ENCODE data around the gene DLX4. TPM values are rescaled to one million over a fixed set of nuclear protein-coding genes. Genes with fewer than 3 reads are reported as not detected.

Gene DLX4
- total RNA-seq, 1 donor from 2014 or later, result not detected

- no peak for FAIRE-seq
- peaks cover 78% of the 10 kb centered on the region for H3K27me3 Mint-ChIP-seq (ENCODE audit: low read depth, unreplicated experiment)
- no peak overlapping the region for H2AFZ ChIP-seq (ENCODE audit: low read depth, low read length)
Measured at GRCh38 chr17:49952209-49952911, 16.6 kb upstream of the DLX4 start.

GRCh38 chr17:49952912-49953497 lies 16.0 kb upstream of the DLX4 start:
- H3K4me3 ChIP-seq (ENCODE audit: insufficient read depth, low read depth, low read length), result no peak overlapping the region
- peaks cover 24% of the 10 kb centered on the region for H3K27me3 ChIP-seq (ENCODE audit: insufficient read depth, low read length)
- H2AFZ ChIP-seq (ENCODE audit: low read depth, low read length), result no peak overlapping the region
- H4K20me1 ChIP-seq (ENCODE audit: insufficient read depth, low read length), result peaks cover 7% of the 10 kb centered on the region
- Mint-ChIP-seq H3K9me3 (ENCODE audit: unreplicated experiment) (no peaks in the 10 kb centered on the region), H3K36me3 (ENCODE audit: low read depth, unreplicated experiment) (no peaks in the 10 kb centered on the region), H3K4me1 (ENCODE audit: low read depth, unreplicated experiment) (peaks cover 4% of the 10 kb centered on the region), H3K4me3 (ENCODE audit: unreplicated experiment) (no peak overlapping the region), H3K27me3 (ENCODE audit: low read depth, unreplicated experiment) (peaks cover 76% of the 10 kb centered on the region), H3K27ac (ENCODE audit: unreplicated experiment) (no peak overlapping the region)
- H3K9ac ChIP-seq (ENCODE audit: low read length), result no peak overlapping the region
- no peaks in the 10 kb centered on the region for H3K9me3 ChIP-seq (ENCODE audit: insufficient read depth, low read depth, low read length)
- no peaks in the 10 kb centered on the region for H3K36me3 ChIP-seq (ENCODE audit: insufficient read depth, low read length)
- FAIRE-seq, result no peak
- peaks cover 11% of the 10 kb centered on the region for H3K4me1 ChIP-seq (ENCODE audit: insufficient read depth, low read length)
- TF ChIP-seq CTCF (IDR thresholded peaks at IDR 0.05; ENCODE audit: insufficient read depth, low read depth, low read length) (no peak), EZH2 (IDR thresholded peaks at IDR 0.05; ENCODE audit: insufficient read depth, low read length) (no peak)
- no peaks in the 10 kb centered on the region for H3K79me2 ChIP-seq (ENCODE audit: insufficient read depth, low read length)
- H3K4me2 ChIP-seq (ENCODE audit: low read length), result peak overlapping the region; percentile 37
- no peak for DNase-seq (ENCODE audit: low read depth)
- no peak overlapping the region for H3K27ac ChIP-seq (ENCODE audit: low read depth, low read length)

More at GRCh38 chr17:49952209-49952911, 16.6 kb upstream of the DLX4 start:
- Mint-ChIP-seq H3K9me3 (ENCODE audit: unreplicated experiment) (no peaks in the 10 kb centered on the region), H3K27ac (ENCODE audit: unreplicated experiment) (no peak overlapping the region), H3K4me1 (ENCODE audit: low read depth, unreplicated experiment) (peaks cover 4% of the 10 kb centered on the region), H3K36me3 (ENCODE audit: low read depth, unreplicated experiment) (no peaks in the 10 kb centered on the region), H3K4me3 (ENCODE audit: unreplicated experiment) (no peak overlapping the region)
- H3K9me3 ChIP-seq (ENCODE audit: insufficient read depth, low read depth, low read length), result no peaks in the 10 kb centered on the region
- H3K4me3 ChIP-seq (ENCODE audit: insufficient read depth, low read depth, low read length), result no peak overlapping the region
- no peaks in the 10 kb centered on the region for H3K36me3 ChIP-seq (ENCODE audit: insufficient read depth, low read length)
- peaks cover 7% of the 10 kb centered on the region for H4K20me1 ChIP-seq (ENCODE audit: insufficient read depth, low read length)
- no peak overlapping the region for H3K27ac ChIP-seq (ENCODE audit: low read depth, low read length)
- H3K4me2 ChIP-seq (ENCODE audit: low read length), result peak overlapping the region; percentile 37
- peak; percentile 28 for DNase-seq (ENCODE audit: low read depth)
- TF ChIP-seq CTCF (IDR thresholded peaks at IDR 0.05; ENCODE audit: insufficient read depth, low read depth, low read length) (peak; percentile 81), EZH2 (IDR thresholded peaks at IDR 0.05; ENCODE audit: insufficient read depth, low read length) (no peak)
- no peak overlapping the region for H3K9ac ChIP-seq (ENCODE audit: low read length)
- peaks cover 22% of the 10 kb centered on the region for H3K27me3 ChIP-seq (ENCODE audit: insufficient read depth, low read length)
- H3K4me1 ChIP-seq (ENCODE audit: insufficient read depth, low read length), result peaks cover 11% of the 10 kb centered on the region
- H3K79me2 ChIP-seq (ENCODE audit: insufficient read depth, low read length), result no peaks in the 10 kb centered on the region

- peaks cover 61% of the 10 kb centered on the region for H3K27me3 Mint-ChIP-seq (ENCODE audit: low read depth, unreplicated experiment)
- H3K4me2 ChIP-seq (ENCODE audit: low read length), result no peak overlapping the region
- H3K4me1 ChIP-seq (ENCODE audit: insufficient read depth, low read length), result peaks cover 18% of the 10 kb centered on the region
- H3K4me3 ChIP-seq (ENCODE audit: insufficient read depth, low read depth, low read length), result no peak overlapping the region
- no peaks in the 10 kb centered on the region for H3K36me3 Mint-ChIP-seq (ENCODE audit: low read depth, unreplicated experiment)
- FAIRE-seq (no peak), DNase-seq (ENCODE audit: low read depth) (no peak)
- no peaks in the 10 kb centered on the region for H3K79me2 ChIP-seq (ENCODE audit: insufficient read depth, low read length)
- H3K27ac ChIP-seq (ENCODE audit: low read depth, low read length), result no peak overlapping the region
- no peak overlapping the region for H3K9ac ChIP-seq (ENCODE audit: low read length)
- no peaks in the 10 kb centered on the region for H3K36me3 ChIP-seq (ENCODE audit: insufficient read depth, low read length)
- no peak overlapping the region for H3K27ac Mint-ChIP-seq (ENCODE audit: unreplicated experiment)
- no peaks in the 10 kb centered on the region for H3K9me3 Mint-ChIP-seq (ENCODE audit: unreplicated experiment)
- peaks cover 7% of the 10 kb centered on the region for H4K20me1 ChIP-seq (ENCODE audit: insufficient read depth, low read length)
- peaks cover 16% of the 10 kb centered on the region for H3K27me3 ChIP-seq (ENCODE audit: insufficient read depth, low read length)
- H2AFZ ChIP-seq (ENCODE audit: low read depth, low read length), result no peak overlapping the region
- no peaks in the 10 kb centered on the region for H3K9me3 ChIP-seq (ENCODE audit: insufficient read depth, low read depth, low read length)
- TF ChIP-seq CTCF (IDR thresholded peaks at IDR 0.05; ENCODE audit: insufficient read depth, low read depth, low read length) (no peak), EZH2 (IDR thresholded peaks at IDR 0.05; ENCODE audit: insufficient read depth, low read length) (no peak)
- H3K4me3 Mint-ChIP-seq (ENCODE audit: unreplicated experiment), result no peak overlapping the region
- H3K4me1 Mint-ChIP-seq (ENCODE audit: low read depth, unreplicated experiment), result peaks cover 6% of the 10 kb centered on the region
Measured at GRCh38 chr17:49955157-49955556, 13.8 kb upstream of the DLX4 start.

Measured in astrocyte (in vitro differentiated cells and primary cell).